Calu3 (cell line): ENCODE data around the gene ENHO. TPM values are rescaled to one million over a fixed set of nuclear protein-coding genes. Genes with fewer than 3 reads are reported as not detected.

ENCODE experiments used
- BruUV-seq: library from RNA; stranded (reverse); fragments of 400-500 nt; replicated peaks from 2 replicates; lab custom pipeline; 2021; lab: Mats Ljungman, UMichigan
- CTCF ChIA-PET: fragments of 300-600 bp; sonication (Branson Sonifier 250); formaldehyde crosslinking; loops from one replicate; lab custom pipeline; 2022; ENCODE audit warnings: antibody characterized with exemption; lab: Charles Lee
- DNase-seq: peaks from one replicate; pipeline ENCODE4 v3.0.0; 2022
- H3K27ac Mint-ChIP-seq: one replicate; pipeline ENCODE4 v1.8.0; 2022; ENCODE audit warnings: mixed read lengths; ENCODE audit not compliant: unreplicated experiment
- H3K27me3 Mint-ChIP-seq: one replicate; pipeline ENCODE4 v1.8.0; 2022; ENCODE audit warnings: mixed read lengths; ENCODE audit not compliant: unreplicated experiment
- H3K36me3 Mint-ChIP-seq: one replicate; pipeline ENCODE4 v1.8.0; 2022; ENCODE audit warnings: mild to moderate bottlenecking, moderate library complexity, mixed read lengths; ENCODE audit not compliant: insufficient read depth, unreplicated experiment
- H3K4me1 Mint-ChIP-seq: one replicate; pipeline ENCODE4 v1.8.0; 2022; ENCODE audit warnings: mild to moderate bottlenecking, low read depth, mixed read lengths; ENCODE audit not compliant: unreplicated experiment
- H3K4me3 Mint-ChIP-seq: one replicate; pipeline ENCODE4 v1.8.0; 2022; ENCODE audit warnings: mild to moderate bottlenecking, low read depth, moderate library complexity, mixed read lengths; ENCODE audit not compliant: unreplicated experiment
- H3K9me3 Mint-ChIP-seq: one replicate; pipeline ENCODE4 v1.8.0; 2022; ENCODE audit warnings: low read depth, mixed read lengths; ENCODE audit not compliant: unreplicated experiment
- CTCF ChIP-seq: fragments of 200-600 bp; IDR thresholded peaks from one replicate; pipeline ENCODE4 v1.8.0; 2022; ENCODE audit warnings: antibody characterized with exemption; ENCODE audit not compliant: unreplicated experiment
- intact Hi-C: fragments of 100-400 bp; cut with micrococcal nuclease; formaldehyde crosslinking; loops from one replicate; pipeline ENCODE4 v1.10.0; 2022; ENCODE audit not compliant: unreplicated experiment
- total RNA-seq: library from RNA; stranded (reverse); gene quantifications from 2 replicates; pipeline ENCODE4 v1.2.3, GENCODE V29; 2022

ENHO gene
- total RNA-seq, 1 experiment from 2014 or later = not detected

- intact Hi-C loops = no loop called here
- no peaks in the 10 kb centered on the region for H3K36me3 Mint-ChIP-seq
- no peaks in the 10 kb centered on the region for H3K9me3 Mint-ChIP-seq
- CTCF ChIA-PET = no interaction called here
- H3K27me3 Mint-ChIP-seq = peaks cover 100% of the 10 kb centered on the region
- no peaks in the 10 kb centered on the region for H3K4me1 Mint-ChIP-seq
- no TSS peak for BruUV-seq
- H3K27ac Mint-ChIP-seq = no peak overlapping the region
- DNase-seq = peak; percentile 23
- H3K4me3 Mint-ChIP-seq = no peak overlapping the region
- no peak for TF ChIP-seq CTCF
These were observed 28.7 kb downstream of the ENHO start for GRCh38 chr9:34493972-34494535.

GRCh38 chr9:34492051-34492450 is 30.7 kb downstream of the ENHO start:
- no peak overlapping the region for H3K27ac Mint-ChIP-seq

GRCh38 chr9:34491596-34491995 is 31.2 kb downstream of the ENHO start:
- DNase-seq = no peak
- Mint-ChIP-seq H3K4me3 (no peak overlapping the region), H3K9me3 (no peaks in the 10 kb centered on the region), H3K27ac (no peak overlapping the region), H3K27me3 (peaks cover 91% of the 10 kb centered on the region), H3K4me1 (no peaks in the 10 kb centered on the region), H3K36me3 (no peaks in the 10 kb centered on the region)
- intact Hi-C loops = no loop called here
- no peak for TF ChIP-seq CTCF
- CTCF ChIA-PET = no interaction called here
- no TSS peak for BruUV-seq

More at GRCh38 chr9:34492051-34492450, 30.7 kb downstream of the ENHO start:
- Mint-ChIP-seq H3K9me3 (no peaks in the 10 kb centered on the region), H3K36me3 (no peaks in the 10 kb centered on the region), H3K4me3 (no peak overlapping the region), H3K4me1 (no peaks in the 10 kb centered on the region), H3K27me3 (peaks cover 96% of the 10 kb centered on the region)
- DNase-seq = no peak
- BruUV-seq = no TSS peak
- no peak for TF ChIP-seq CTCF
- intact Hi-C loops = no loop called here
- CTCF ChIA-PET = no interaction called here

- DNase-seq = no peak
- no peak for TF ChIP-seq CTCF
- no peak overlapping the region for H3K4me3 Mint-ChIP-seq
- peaks cover 83% of the 10 kb centered on the region for H3K27me3 Mint-ChIP-seq
- no peak overlapping the region for H3K27ac Mint-ChIP-seq
- BruUV-seq = no TSS peak
- CTCF ChIA-PET = interaction anchor here (0.5 kb wide), 2 partner anchors 23 to 417 kb away, joined by 3 to 6 read pairs; no protein-coding TSS in a partner anchor
- H3K9me3 Mint-ChIP-seq = no peaks in the 10 kb centered on the region
- H3K4me1 Mint-ChIP-seq = no peaks in the 10 kb centered on the region
- no peaks in the 10 kb centered on the region for H3K36me3 Mint-ChIP-seq
- intact Hi-C loops = no loop called here
These were observed 32.0 kb downstream of the ENHO start for GRCh38 chr9:34490760-34491159.
